H1 (cell line): ENCODE results near the gene CELF5.

ENCODE experiments used
- HDAC2 ChIP-seq, 2 experiments: fragments of 300-600 bp in 1 of 2; sonication (generic) in 1 of 2; IDR thresholded peaks; 2 replicates each; pipeline ENCODE4 v1.6.1; 2011 to 2012; ENCODE audit warnings: low read depth in 2 of 2, low read length in 2 of 2, mild to moderate bottlenecking in 2 of 2, moderate library complexity in 2 of 2, borderline replicate concordance in 1 of 2, inconsistent platforms in 1 of 2
- POLR2A ChIP-seq, 2 experiments: IDR thresholded peaks; 1 replicate in 1 of 2; 2 replicates in 1 of 2; pipeline ENCODE4 v1.6.1; 2011; ENCODE audit warnings: low read depth in 2 of 2, low read length in 2 of 2, mild to moderate bottlenecking in 2 of 2; ENCODE audit errors: control extremely low read depth in 1 of 2
- SIN3A ChIP-seq, 2 experiments: IDR thresholded peaks in 1 of 2; conservative IDR thresholded peaks in 1 of 2; 2 replicates each; pipeline ENCODE4 v1.6.1; 2011 to 2012; ENCODE audit warnings: low read length in 2 of 2, improper control_type of control experiment in 1 of 2, low read depth in 1 of 2, mild to moderate bottlenecking in 1 of 2
- TAF7 ChIP-seq: optimal IDR thresholded peaks from 2 replicates; pipeline ENCODE3; 2011; ENCODE audit warnings: low read depth, mild to moderate bottlenecking, inconsistent platforms, low read length, moderate library complexity, borderline replicate concordance
- TBP ChIP-seq: IDR thresholded peaks from 2 replicates; pipeline ENCODE4 v1.6.1; 2011; ENCODE audit warnings: low read depth, low read length, improper control_type of control experiment
- YY1 ChIP-seq: IDR thresholded peaks from 2 replicates; pipeline ENCODE4 v1.6.1; 2011; ENCODE audit warnings: low read depth, mild to moderate bottlenecking, low read length
- ZNF274 ChIP-seq: IDR thresholded peaks from 2 replicates; pipeline ENCODE4 v1.7.0; 2012; ENCODE audit warnings: low read length, borderline replicate concordance; ENCODE audit errors: extremely low read depth
- TF ChIP-seq, protein P1 (sequence below), 3 experiments: IDR thresholded peaks; 1 replicate in 2 of 3; 2 replicates in 1 of 3; pipeline versions ENCODE4 v1.5.1 to v1.6.1; 2011; ENCODE audit warnings: low read length in 3 of 3, mild to moderate bottlenecking in 3 of 3, inconsistent platforms in 2 of 3, low read depth in 1 of 3, moderate library complexity in 1 of 3; ENCODE audit not compliant: insufficient read depth in 1 of 3; ENCODE audit errors: control extremely low read depth in 1 of 3

DNA sequence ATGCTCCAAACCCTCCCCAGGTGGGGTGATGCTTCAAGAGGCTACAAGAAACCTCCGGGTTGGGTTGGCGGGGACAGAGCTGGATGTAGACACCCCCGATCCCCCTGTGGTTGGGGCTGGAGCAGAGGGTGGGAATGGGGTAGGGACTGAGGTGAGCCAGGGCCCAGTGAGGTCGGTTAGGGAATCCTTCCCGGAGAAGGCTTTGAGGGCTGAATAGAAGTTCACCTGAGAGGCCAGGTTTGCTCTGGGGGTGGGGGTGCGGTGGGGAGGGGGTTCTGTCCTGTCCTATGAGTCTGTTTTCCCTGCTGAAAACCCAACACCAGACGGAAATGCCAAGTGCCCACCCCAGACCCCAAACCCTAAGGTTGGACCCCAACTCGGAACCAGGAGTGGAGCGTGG, 69.1 kb downstream of the CELF5 start:
- TF ChIP-seq POLR2A (IDR thresholded peaks at IDR 0.05; ENCODE audit: control extremely low read depth in 1 of 2, low read depth in 2 of 2, low read length in 2 of 2) (no peak), SIN3A (conservative IDR thresholded peaks at IDR 0.05 in 1 of 2, IDR thresholded peaks at IDR 0.05 in 1 of 2; ENCODE audit: low read depth in 1 of 2, low read length in 2 of 2) (no peak), YY1 (no peak), HDAC2 (IDR thresholded peaks at IDR 0.05; ENCODE audit: borderline replicate concordance in 1 of 2, low read depth in 2 of 2, low read length in 2 of 2) (no peak), TBP (no peak), TAF7 (no peak), ZNF274 (no peak)
- TF ChIP-seq, protein P1, sequence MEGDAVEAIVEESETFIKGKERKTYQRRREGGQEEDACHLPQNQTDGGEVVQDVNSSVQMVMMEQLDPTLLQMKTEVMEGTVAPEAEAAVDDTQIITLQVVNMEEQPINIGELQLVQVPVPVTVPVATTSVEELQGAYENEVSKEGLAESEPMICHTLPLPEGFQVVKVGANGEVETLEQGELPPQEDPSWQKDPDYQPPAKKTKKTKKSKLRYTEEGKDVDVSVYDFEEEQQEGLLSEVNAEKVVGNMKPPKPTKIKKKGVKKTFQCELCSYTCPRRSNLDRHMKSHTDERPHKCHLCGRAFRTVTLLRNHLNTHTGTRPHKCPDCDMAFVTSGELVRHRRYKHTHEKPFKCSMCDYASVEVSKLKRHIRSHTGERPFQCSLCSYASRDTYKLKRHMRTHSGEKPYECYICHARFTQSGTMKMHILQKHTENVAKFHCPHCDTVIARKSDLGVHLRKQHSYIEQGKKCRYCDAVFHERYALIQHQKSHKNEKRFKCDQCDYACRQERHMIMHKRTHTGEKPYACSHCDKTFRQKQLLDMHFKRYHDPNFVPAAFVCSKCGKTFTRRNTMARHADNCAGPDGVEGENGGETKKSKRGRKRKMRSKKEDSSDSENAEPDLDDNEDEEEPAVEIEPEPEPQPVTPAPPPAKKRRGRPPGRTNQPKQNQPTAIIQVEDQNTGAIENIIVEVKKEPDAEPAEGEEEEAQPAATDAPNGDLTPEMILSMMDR (IDR thresholded peaks at IDR 0.05; ENCODE audit: control extremely low read depth in 1 of 3, insufficient read depth in 1 of 3, low read depth in 1 of 3, low read length in 3 of 3), result no peak
